K562 (cell line): ENCODE data around the gene CLCF1. TPM values are rescaled to one million over a fixed set of nuclear protein-coding genes. Genes with fewer than 3 reads are reported as not detected.

Experiments
- BRD9 ChIP-seq: fragments of 450-650 bp; IDR thresholded peaks from 2 replicates; pipeline ENCODE4 v1.6.1; 2018; ENCODE audit warnings: low read depth; ENCODE audit not compliant: partially characterized antibody
- C11orf30 ChIP-seq: fragments of 450-650 bp; IDR thresholded peaks from 2 replicates; pipeline ENCODE4 v1.6.1; 2016; ENCODE audit warnings: low read depth, mild to moderate bottlenecking
- CUX1 ChIP-seq: fragments of 200-800 bp; sonication (Bioruptor generic); IDR thresholded peaks from 2 replicates; pipeline ENCODE4 v1.6.1; 2016; ENCODE audit warnings: missing genetic modification characterization, missing compliant biosample characterization
- DPF2 ChIP-seq: fragments of 450-650 bp; IDR thresholded peaks from 2 replicates; pipeline ENCODE4 v1.6.1; 2016
- FIP1L1 ChIP-seq: fragments of 200-400 bp; formaldehyde crosslinking; IDR thresholded peaks from 2 replicates; pipeline ENCODE4 v1.6.1; 2018; ENCODE audit warnings: mild to moderate bottlenecking, low read depth, low read length; ENCODE audit not compliant: poor library complexity, severe bottlenecking
- GABPB1 ChIP-seq: sonication (generic); formaldehyde crosslinking; IDR thresholded peaks from 2 replicates; pipeline ENCODE4 v1.8.0; 2022; ENCODE audit warnings: mild to moderate bottlenecking, missing genetic modification reagents
- GMEB1 ChIP-seq: fragments of 250-450 bp; sonication (Bioruptor Pico); IDR thresholded peaks from 2 replicates; pipeline ENCODE4 v1.4.0; 2020; ENCODE audit warnings: mild to moderate bottlenecking
- KDM2B ChIP-seq: fragments of 250-450 bp; sonication (Bioruptor Pico); IDR thresholded peaks from 2 replicates; pipeline ENCODE4 v1.8.0; 2021; ENCODE audit warnings: mild to moderate bottlenecking, moderate library complexity
- KDM4B ChIP-seq, 2 experiments: fragments of 450-650 bp in 1 of 2; sonication (generic) in 1 of 2; IDR thresholded peaks; 2 replicates each; pipeline ENCODE4 v1.6.1; 2016 to 2017; ENCODE audit warnings: borderline replicate concordance in 2 of 2, antibody characterized with exemption in 1 of 2, low read depth in 1 of 2, mild to moderate bottlenecking in 1 of 2
- L3MBTL2 ChIP-seq: fragments of 450-650 bp; IDR thresholded peaks from 2 replicates; pipeline ENCODE4 v1.6.1; 2016; ENCODE audit warnings: mild to moderate bottlenecking, moderate library complexity
- NCOR1 ChIP-seq: fragments of 450-650 bp; IDR thresholded peaks from 2 replicates; pipeline ENCODE4 v1.6.1; 2016; ENCODE audit warnings: mild to moderate bottlenecking, moderate library complexity
- NEUROD1 ChIP-seq: fragments of 150-350 bp; IDR thresholded peaks from 2 replicates; pipeline ENCODE4 v1.6.1; 2014; ENCODE audit warnings: borderline replicate concordance, low read length, low read depth; ENCODE audit not compliant: partially characterized antibody
- RCOR1 ChIP-seq, 2 experiments: IDR thresholded peaks; 2 replicates each; pipeline ENCODE4 v1.6.1; 2012; ENCODE audit warnings: low read depth in 2 of 2, low read length in 2 of 2, borderline replicate concordance in 1 of 2, improper control_type of control experiment in 1 of 2
- SMARCA4 ChIP-seq: fragments of 450-650 bp; IDR thresholded peaks from 2 replicates; pipeline ENCODE4 v1.6.1; 2016
- SP1 ChIP-seq: sonication (generic); formaldehyde crosslinking; IDR thresholded peaks from 2 replicates; pipeline ENCODE4 v1.8.1; 2022; ENCODE audit warnings: mild to moderate bottlenecking, missing genetic modification reagents
- STAG1 ChIP-seq: sonication (generic); formaldehyde crosslinking; IDR thresholded peaks from 2 replicates; pipeline ENCODE4 v1.5.0; 2020; ENCODE audit warnings: missing genetic modification reagents, borderline replicate concordance
- ZNF140 ChIP-seq: fragments of 250-450 bp; sonication (Bioruptor Pico); IDR thresholded peaks from 2 replicates; pipeline ENCODE4 v1.8.0; 2021; ENCODE audit warnings: moderate library complexity, mild to moderate bottlenecking, inconsistent platforms
- ZNF280B ChIP-seq: fragments of 250-450 bp; sonication (Bioruptor Pico); IDR thresholded peaks from 2 replicates; pipeline ENCODE4 v1.5.1; 2021; ENCODE audit warnings: mild to moderate bottlenecking
- polyA plus RNA-seq, 8 experiments: library from polyadenylated mRNA; depleted of rRNA in 4 of 8; stranded (reverse) in 5 of 8; unstranded in 3 of 8; fragments of >200 nt; fragmentation: Nextera tagmentation in 2 of 8; fragmentation: Illumina TruSeq in 1 of 8; extraction: Ambion mirVana in 2 of 8; extraction: Trizol in 1 of 8; gene quantifications; 2 replicates each; pipeline versions ENCODE4 v1.2.1 to v1.2.3, GENCODE V29; 2011 to 2014; ENCODE audit warnings: inconsistent platforms in 1 of 8, missing spikeins in 1 of 8
- total RNA-seq, 7 experiments: library from RNA; depleted of rRNA in 6 of 7; stranded (reverse); fragments of >200 nt in 6 of 7; fragmentation: Illumina TruSeq in 2 of 7; extraction: Trizol in 2 of 7; gene quantifications; 2 replicates each; pipeline versions ENCODE4 v1.2.1 to v1.2.3, GENCODE V29; 2011 to 2021; ENCODE audit warnings: low replicate concordance in 1 of 7

Gene CLCF1
- total and polyA plus RNA-seq, 9 of the 15 experiments (the other 6 are each of a cell fraction or from before 2014, with no cell fraction given) = 0.49 to 5.8 (median 3.0) TPM

- no peak for TF ChIP-seq FIP1L1
- TF ChIP-seq STAG1 (CRISPR knock-in tag) = no peak
- TF ChIP-seq KDM4B (IDR thresholded peaks at IDR 0.05; ENCODE audit: borderline replicate concordance in 2 of 2, low read depth in 1 of 2) = peak in 1 of 2 experiments; percentile 65; a peak in 1 of 4 replicates
- no peak for TF ChIP-seq GMEB1 (CRISPR knock-in tag)
- no peak for TF ChIP-seq CUX1 (CRISPR knock-in tag)
- peak; percentile 30 for TF ChIP-seq BRD9
- peak; percentile 72 for TF ChIP-seq NEUROD1
- 0 out of 2 replicates have a peak, but pooled peaks have one; percentile 36 for TF ChIP-seq L3MBTL2
- TF ChIP-seq RCOR1 (IDR thresholded peaks at IDR 0.05; ENCODE audit: borderline replicate concordance in 1 of 2, low read depth in 2 of 2, low read length in 2 of 2) = peak in 1 of 2 experiments; percentile 63; a peak in 3 of 4 replicates
- TF ChIP-seq KDM2B (CRISPR knock-in tag) = no peak
- TF ChIP-seq C11orf30 = no peak; the same call in 1 of the 2 replicates
- peak; percentile 47 for TF ChIP-seq SMARCA4
- TF ChIP-seq DPF2 = peak; percentile 30; the same call in 1 of the 2 replicates
- no peak for TF ChIP-seq ZNF280B
- peak; percentile 58; the same call in 1 of the 2 replicates for TF ChIP-seq NCOR1
- peak; percentile 37; the same call in 1 of the 2 replicates for TF ChIP-seq GABPB1 (CRISPR knock-in tag)
- peak; percentile 84 for TF ChIP-seq SP1 (CRISPR knock-in tag)
- no peak for TF ChIP-seq ZNF140
These were observed 19.9 kb downstream of the CLCF1 start, which contains the start of gene POLD4 (continued) for GRCh38 chr11:67353317-67354074.
